Activated naive CD4-positive, alpha-beta T cell treated with anti-CD3 and anti-CD28 coated beads, Interleukin-2, amount 50 U/mL, for 16 hours (primary cell): ENCODE results near the gene LRRC23.
"Not testable (repeated sequence)": the region's sequence is repeated elsewhere in the genome, so short reads cannot be mapped to it uniquely, and the experiment has no call there.

Experiments
- DNase-seq: peaks from one replicate; pipeline ENCODE4 v3.0.0-alpha.2; 2020

Gene LRRC23

DNA sequence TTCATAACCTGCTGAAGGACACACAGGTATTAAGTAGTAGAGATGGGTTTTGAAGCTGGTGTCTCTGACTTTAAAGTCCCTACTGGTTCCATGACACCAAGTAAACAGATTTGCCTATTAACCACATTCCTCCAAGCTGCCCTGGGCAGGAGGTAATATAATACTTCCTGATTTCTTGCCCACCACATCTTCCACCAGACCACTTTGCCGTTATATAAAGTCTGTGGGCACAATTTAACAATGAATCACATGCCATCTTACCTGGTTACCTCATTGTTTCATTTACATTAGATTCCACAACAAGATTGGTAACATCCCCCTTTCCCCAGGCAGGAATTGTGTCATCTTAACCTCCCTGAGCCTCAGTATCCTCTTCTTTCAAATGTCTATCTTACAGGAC is 900 bp upstream of the LRRC23 start:
- no peak for DNase-seq

DNA sequence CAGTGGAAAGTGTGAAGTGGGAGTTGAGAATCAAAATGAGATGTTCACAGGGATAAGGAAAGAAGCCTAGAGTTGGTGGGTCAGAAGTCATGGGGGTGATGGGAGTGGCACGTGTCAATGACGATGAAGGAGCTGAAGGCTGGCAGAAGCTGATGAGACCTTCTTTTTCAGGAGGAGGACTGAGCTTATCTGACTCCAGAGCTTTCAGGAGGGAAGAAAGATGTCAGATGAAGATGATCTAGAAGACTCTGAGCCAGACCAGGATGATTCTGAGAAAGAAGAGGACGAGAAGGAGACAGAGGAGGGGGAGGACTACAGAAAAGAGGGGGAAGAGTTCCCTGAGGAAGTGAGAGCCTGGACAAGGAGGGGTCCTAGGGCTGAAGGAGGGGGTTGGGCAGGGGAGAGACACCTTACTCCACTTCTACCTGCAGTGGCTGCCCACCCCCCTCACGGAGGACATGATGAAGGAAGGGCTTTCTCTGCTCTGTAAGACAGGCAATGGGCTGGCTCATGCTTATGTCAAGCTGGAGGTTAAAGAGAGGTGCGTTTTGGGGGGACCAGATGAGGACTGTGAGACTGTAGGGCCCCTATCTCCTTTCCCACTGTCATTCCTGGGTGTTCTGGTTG is 905 bp downstream of the LRRC23 start:
- DNase-seq, result no peak

DNA sequence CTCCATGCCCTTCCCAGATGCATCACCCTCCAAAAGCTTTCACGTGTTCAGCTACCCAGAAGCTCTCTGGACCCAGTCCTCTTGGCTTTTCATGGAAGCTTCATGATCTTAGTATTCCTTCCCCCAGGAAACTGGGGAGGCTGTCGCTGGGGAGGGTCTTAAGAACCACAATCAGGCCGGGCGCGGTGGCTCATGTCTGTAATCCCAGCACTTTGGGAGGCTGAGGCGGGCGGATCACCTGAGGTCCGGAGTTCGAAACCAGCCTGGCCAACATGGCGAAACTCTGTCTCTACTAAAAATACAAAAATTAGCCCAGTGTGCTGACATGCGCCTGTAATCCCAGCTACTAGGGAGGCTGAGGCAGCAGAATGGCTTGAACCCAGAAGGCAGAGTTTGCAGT is 3.5 kb downstream of the LRRC23 start:
- not testable (repeated sequence) for DNase-seq

DNA sequence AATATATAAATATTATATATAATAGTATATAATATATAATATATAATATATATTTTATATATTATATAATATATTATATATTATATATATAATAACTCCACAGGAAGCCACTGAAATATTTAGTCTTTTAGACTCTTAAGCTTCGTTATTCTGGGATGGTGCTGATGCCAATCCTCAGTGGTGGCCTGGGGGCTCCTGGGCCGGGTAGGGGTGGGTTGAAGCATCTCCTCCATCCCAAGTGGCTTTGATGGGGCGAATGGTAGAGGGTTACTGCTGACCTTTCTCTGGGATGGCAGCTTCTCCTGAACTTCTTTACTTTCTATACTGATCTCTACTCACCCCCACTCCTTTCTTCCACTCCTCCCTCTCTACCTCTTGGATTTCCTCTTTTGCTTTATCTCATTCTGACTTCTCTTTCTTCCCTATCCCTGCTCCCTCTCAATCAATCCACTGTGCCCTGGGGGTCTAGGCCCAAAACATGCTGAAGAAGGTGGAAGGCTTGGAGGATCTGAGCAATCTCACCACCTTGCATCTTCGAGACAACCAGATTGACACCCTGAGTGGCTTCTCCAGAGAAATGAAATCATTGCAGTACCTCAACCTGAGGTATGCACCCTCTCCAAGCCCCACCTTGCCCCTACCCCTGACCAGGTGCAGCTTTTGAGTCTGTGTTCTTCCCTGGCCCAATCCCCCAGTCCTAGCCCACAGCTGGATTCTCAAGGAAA is 5.0 kb downstream of the LRRC23 start:
- DNase-seq, result no peak

DNA sequence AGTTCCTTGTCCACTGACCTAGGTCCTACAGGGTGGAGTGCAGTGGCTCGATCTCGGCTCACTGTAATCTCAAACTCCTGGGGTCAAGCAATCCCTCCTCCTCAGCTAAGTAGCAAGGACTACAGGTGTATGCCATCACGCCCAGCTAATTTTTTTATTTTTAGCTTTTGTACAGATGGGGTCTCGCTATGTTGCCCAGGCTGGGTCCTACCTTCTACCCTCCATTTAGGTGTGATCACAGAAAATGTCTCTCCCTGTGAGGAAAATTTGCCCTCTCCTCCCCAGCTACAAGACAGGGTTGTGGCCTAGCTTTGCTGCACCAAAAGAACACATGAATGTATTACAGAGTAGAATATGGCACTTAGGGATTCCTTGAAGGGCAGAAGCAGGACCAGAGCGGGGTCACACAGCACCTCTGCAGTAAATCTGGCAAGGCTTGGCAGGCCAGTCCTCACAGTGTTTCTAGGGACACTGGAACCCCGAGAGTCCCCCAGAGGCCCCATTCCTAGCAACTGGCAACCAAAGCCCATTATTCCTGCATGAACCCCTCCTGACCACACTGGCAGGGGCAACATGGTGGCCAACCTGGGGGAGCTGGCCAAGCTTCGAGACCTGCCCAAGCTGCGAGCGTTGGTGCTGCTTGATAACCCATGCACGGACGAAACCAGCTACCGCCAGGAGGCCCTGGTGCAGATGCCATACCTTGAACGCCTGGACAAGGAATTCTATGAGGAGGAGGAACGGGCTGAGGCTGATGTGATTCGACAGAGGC is 7.7 kb downstream of the LRRC23 start:
- no peak for DNase-seq

DNA sequence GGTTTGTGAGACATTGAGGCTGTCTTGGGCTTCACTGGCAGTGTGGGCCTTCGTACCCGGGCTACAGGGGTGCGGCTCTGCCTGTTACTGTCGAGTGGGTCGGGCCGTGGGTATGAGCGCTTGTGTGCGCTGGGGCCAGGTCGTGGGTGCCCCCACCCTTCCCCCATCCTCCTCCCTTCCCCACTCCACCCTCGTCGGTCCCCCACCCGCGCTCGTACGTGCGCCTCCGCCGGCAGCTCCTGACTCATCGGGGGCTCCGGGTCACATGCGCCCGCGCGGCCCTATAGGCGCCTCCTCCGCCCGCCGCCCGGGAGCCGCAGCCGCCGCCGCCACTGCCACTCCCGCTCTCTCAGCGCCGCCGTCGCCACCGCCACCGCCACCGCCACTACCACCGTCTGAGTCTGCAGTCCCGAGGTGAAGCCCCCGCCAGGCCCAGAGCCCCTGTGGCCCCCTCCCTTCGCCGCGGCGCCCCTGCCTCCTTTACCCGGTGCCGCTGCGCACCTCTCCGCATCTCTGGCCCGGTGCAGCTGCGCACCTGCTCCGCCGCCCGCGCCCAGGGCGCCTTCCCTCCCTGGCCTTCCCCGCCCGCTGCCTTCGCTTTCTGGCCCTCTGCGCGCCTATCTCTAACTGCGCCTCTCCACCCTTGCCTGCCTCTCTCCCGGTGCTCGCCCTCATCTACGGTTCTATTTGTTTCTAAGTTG is 9.8 kb downstream of the LRRC23 start, which contains the start of gene ENO2:
Gene ENO2, plus strand, starts transcription at position 335 of the 701 bp plus-strand sequence. CDS start 1,253 bp downstream, outside the sequence.
- peak; percentile 87 for DNase-seq

DNA sequence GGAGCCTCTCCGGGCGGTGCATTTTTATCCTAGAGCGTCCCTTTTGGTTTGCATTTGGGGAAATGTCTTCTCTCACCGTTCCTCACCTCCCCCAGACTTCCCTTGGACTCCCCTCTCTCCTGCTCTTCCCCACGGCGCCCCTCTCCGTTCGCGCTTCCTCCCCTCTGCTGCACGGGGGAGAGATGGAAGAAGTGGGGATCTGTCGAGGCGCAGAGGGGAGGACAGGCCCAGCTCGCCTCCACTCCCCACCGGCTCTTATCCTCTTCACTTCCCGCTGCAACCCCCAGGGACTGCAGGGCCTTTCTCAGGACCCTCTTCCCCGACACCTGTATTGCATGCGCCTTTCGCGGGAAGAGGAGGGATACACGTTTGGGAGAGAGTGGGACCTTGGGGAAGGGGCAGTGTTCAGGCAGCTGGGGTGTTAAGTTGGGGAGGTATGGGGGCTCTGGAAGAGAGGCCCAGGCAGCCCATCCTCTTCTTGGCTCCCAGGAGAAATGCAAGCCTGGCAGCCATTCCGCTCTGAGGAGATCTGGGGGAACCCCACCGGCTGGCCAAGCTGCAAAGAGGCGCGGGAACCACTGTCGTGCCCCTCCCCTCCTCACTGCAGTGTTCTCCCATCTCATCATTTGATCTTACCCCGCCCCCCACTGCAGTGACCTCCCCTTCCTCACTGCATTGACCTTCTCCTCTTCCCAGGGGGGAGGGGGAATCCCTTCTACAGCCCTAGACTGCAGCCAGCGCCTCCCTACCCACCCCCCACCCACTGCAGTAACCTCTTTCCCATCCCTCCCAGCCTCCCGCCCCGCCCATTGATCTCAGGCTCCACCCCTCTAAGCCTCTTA is 10.5 kb downstream of the LRRC23 start:
- DNase-seq, result no peak

DNA sequence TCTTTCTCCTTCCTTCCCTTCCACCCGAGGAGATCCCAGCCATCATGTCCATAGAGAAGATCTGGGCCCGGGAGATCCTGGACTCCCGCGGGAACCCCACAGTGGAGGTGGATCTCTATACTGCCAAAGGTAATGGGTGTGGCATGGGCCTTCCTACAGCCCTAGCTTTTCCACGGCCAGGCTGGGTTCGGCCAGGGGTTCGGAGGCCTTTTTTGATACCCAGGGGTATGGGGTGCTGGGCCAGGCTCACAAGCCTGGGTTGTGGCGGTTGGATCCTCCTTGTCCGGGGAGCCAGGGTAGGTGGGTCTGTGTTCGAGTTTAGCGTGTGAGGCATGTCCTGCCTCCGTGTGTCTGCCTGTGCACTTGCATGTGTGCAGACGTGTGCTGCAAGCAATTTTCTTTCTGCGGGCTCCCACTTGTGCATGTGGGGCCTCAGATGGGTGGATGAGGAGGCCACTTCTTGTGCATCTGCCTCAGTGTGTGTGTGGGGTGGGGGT is 11.2 kb downstream of the LRRC23 start:
- DNase-seq, result no peak

DNA sequence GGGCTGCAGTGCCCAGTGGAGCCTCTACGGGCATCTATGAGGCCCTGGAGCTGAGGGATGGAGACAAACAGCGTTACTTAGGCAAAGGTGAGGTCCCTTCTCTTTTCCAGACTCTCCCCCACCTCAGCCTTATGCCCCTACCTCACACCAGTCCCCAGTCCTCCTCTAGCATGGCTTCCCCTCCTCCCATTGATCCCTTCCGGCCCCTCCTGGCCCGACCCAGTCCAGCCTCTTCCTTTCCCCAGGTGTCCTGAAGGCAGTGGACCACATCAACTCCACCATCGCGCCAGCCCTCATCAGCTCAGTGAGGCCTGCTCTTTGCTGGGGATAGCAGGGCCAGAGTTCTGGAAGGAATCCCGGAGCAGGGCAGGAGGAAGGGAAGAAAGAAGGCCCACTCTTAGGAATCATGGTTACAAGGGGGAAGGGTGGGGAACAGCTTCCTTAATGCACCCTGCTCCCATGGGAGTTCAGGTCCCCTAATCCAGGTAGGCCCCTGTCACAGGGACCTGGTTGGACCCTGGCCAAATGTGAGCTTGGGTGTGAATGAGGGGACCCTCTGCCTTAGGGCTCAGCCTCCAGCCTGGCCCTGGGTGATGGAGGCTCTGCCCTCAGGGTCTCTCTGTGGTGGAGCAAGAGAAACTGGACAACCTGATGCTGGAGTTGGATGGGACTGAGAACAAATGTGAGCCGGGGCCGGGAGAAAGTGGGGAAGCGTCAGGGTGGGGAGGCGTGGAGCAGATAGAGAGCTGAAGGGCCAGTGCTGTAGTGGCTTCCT is 12.0 kb downstream of the LRRC23 start:
- DNase-seq, result no peak

DNA sequence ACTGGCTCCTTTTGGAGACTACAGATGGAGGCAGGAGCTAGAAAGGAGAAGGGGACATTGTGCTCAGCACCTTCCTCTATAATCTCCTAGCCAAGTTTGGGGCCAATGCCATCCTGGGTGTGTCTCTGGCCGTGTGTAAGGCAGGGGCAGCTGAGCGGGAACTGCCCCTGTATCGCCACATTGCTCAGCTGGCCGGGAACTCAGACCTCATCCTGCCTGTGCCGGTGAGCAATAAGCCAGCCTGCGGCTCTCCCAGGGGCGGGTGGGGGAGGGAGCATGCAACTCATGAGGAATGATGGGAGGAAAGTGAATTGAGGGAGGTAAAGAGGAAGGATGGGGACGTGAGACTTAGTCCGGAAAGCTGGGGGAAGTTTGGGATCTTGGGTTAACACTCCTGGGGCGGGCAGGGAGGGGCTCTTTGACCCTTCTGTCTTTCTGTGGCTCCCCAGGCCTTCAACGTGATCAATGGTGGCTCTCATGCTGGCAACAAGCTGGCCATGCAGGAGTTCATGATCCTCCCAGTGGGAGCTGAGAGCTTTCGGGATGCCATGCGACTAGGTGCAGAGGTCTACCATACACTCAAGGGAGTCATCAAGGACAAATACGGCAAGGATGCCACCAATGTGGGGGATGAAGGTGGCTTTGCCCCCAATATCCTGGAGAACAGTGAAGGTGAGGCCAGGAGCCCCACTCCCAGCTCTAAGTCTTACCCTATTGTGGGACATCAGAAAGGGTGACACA is 13.0 kb downstream of the LRRC23 start:
- DNase-seq, result no peak

DNA sequence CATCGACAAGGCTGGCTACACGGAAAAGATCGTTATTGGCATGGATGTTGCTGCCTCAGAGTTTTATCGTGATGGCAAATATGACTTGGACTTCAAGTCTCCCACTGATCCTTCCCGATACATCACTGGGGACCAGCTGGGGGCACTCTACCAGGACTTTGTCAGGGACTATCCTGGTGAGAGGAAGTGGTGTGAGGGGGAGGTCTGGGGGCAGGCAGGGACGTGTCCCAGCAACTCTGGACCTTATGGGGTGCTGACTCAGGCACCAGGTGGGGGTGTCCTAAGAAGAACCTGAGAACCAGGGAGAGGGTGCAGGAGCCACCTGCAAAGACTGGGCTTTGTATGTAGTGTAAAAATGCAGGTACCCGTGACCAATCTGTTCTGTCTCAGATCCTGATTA is 15.0 kb downstream of the LRRC23 start:
- DNase-seq, result no peak

DNA sequence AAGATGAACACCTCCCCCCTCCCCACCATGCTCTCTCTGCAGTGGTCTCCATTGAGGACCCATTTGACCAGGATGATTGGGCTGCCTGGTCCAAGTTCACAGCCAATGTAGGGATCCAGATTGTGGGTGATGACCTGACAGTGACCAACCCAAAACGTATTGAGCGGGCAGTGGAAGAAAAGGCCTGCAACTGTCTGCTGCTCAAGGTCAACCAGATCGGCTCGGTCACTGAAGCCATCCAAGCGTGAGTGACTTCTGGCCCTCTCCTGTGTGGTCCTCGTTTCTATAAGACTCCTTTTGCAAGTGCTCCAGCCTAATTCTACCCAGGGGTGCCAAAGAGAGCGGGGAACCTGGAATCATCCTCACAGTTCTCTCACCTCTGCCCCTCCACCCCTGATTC is 16.9 kb downstream of the LRRC23 start:
- no peak for DNase-seq

DNA sequence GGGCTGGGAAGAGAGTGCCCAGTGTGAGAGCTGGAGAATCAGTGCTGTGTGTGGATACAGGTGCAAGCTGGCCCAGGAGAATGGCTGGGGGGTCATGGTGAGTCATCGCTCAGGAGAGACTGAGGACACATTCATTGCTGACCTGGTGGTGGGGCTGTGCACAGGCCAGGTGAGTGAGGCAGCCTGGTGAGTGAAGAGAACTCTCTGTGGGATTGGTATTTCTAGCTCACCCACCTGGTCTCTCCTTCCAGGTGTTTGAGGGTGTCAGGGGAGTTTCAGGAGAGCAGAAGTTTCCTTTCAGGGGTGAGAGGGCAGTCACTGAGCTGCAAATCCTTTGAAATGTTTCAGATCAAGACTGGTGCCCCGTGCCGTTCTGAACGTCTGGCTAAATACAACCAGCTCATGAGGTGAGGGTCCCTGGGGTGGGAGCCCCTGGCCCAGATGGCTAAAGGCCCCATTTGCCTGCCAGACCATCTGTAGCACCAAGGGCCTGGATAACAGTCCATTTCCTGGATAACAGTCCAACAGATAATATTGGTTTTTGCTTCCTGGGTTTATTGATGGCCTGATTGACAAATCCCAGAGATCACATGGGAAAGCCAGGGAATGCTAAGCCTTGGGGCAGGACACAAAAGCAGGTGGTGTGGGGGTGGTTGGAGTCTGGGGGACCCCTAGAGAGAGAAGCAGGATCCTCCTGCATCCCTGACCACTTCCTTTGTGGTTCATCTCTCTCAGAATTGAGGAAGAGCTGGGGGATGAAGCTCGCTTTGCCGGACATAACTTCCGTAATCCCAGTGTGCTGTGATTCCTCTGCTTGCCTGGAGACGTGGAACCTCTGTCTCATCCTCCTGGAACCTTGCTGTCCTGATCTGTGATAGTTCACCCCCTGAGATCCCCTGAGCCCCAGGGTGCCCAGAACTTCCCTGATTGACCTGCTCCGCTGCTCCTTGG is 17.6 kb downstream of the LRRC23 start:
- no peak for DNase-seq

DNA sequence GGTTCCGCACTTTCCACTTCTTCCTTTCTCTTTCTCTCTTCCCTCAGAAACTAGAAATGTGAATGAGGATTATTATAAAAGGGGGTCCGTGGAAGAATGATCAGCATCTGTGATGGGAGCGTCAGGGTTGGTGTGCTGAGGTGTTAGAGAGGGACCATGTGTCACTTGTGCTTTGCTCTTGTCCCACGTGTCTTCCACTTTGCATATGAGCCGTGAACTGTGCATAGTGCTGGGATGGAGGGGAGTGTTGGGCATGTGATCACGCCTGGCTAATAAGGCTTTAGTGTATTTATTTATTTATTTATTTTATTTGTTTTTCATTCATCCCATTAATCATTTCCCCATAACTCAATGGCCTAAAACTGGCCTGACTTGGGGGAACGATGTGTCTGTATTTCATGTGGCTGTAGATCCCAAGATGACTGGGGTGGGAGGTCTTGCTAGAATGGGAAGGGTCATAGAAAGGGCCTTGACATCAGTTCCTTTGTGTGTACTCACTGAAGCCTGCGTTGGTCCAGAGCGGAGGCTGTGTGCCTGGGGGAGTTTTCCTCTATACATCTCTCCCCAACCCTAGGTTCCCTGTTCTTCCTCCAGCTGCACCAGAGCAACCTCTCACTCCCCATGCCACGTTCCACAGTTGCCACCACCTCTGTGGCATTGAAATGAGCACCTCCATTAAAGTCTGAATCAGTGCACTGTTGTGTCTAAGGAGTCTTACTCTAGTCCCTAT is 18.5 kb downstream of the LRRC23 start:
- no peak for DNase-seq

DNA sequence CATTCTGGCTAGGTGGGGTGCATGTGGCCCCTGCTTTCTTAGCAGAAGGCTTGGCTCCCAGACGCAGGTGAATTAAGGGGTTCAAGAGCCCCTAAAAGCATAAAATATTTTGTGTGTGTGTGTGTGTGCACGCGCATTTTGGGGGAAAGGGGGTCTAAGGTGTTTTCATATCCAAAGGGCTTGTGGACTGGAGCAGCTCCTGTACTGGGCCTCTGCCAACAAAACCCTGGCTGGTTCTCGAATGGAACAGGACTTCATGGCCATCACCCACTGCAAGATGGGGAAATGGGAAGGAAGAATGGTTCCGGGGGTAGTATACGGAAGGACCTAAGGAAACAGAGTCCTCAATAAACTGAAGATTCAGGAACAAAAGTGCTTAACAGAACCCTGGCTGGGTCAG is 19.2 kb downstream of the LRRC23 start:
- DNase-seq, result no peak

DNA sequence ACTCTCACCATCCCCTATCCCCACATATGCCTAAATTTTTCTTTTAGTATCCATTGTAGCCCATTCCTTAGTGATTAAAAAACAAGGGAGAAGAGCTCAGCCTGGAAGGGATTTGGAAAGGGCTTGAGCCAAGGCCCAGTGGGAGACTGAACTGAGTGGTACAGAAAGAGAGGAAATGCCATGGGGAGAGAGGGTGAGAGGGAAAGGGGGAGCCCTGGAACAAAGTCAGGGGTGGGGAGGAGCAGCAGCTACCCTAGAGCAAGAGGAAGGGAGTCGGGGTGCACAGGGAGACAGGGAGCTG is 20.6 kb downstream of the LRRC23 start:
- no peak for DNase-seq

DNA sequence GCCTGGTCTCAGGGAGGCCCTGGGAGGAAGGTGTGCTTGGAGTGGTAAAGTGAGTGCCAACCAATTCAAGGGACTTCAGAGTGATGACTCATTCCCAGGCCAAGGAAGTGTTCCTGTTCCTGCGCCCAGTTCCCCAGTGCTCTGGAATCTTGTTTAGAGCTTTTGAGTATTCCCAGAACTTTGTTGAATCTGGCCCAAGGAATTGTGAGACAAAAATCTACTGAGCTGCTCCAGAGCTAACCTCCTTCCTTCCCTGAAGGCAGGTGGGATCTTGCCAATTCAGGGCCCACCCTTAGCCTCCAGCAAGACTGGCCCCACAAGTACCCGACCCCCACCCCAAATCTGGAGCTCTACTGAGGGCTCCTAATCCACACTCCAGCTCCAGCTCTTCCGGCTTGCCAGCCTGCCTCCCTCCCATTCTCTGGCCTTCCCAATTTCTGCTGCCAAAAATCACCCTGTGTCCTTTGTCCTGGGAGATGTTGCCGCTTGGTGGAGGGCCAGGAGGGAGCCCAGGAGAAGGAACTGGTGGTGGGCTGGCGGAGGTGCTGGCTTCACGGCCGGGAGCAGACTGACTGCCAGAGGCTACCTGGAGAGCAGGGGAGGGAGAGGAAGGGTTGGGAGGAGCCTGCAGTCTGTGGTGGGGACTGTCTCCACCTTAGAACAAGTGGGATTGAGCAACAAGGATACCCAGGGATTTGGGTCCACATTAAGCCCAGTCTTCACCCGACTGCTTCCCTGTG is 21.1 kb downstream of the LRRC23 start:
- DNase-seq, result no peak

DNA sequence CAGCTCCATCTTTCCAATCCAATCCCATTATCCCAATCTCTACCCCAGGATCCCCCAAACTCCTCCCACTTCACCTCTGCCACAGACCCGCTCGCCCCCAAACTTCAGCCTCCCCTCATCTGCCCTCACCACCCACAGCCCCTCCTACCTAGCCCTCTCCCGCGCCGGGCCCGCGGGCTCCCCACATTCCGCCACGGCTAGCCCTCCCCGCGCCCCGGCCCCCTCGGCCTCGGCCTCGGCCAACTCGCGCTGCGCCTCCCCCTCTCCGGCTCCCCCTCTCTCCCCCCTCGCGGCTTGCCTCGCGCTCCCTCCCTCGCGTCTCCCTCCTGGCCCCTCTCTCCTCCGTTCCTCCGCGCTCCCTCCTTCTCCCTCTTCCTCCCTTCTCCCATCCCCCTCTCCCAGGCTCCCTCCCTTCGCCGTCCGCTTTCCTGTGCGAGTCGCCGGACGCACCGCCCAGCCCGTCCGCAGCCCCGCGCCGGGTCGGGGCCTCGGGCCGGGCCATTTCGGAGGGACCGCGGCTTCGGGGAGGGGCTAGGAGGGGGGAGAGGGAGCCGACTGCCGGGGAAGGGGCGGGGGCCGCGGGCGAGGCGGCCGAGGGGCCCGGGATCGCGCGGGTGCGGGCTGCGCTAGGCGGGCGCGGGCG is 22.9 kb downstream of the LRRC23 start, which contains the start of gene ATN1:
Gene ATN1, plus strand, starts transcription at position 581 of the 643 bp plus-strand sequence. CDS start 6,043 bp downstream, outside the sequence.
- DNase-seq, result peak; percentile 59
